T-helper 2 cell treated with Interferon-gamma antibody and Interleukin-4, amounts not matched to agents 5 μg/mL and 100 μg/mL, for 36 hours (primary cell): ENCODE measurements around the gene SLC30A1.
"Not testable (repeated sequence)": the region's sequence is repeated elsewhere in the genome, so short reads cannot be mapped to it uniquely, and the experiment has no call there.

Experiments used
- DNase-seq: peaks from one replicate; pipeline ENCODE4 v3.0.0; 2021; ENCODE audit warnings: low spot score
- H3K27ac Mint-ChIP-seq: one replicate; pipeline ENCODE4 v1.8.0; 2021; ENCODE audit warnings: mild to moderate bottlenecking, mixed read lengths
- H3K27me3 Mint-ChIP-seq: one replicate; pipeline ENCODE4 v1.8.0; 2021; ENCODE audit warnings: low read depth, mixed read lengths
- H3K36me3 Mint-ChIP-seq: one replicate; pipeline ENCODE4 v1.8.0; 2021; ENCODE audit warnings: low read depth, mixed read lengths
- H3K4me1 Mint-ChIP-seq: one replicate; pipeline ENCODE4 v1.8.0; 2021; ENCODE audit warnings: low read depth, mixed read lengths
- H3K4me3 Mint-ChIP-seq: one replicate; pipeline ENCODE4 v1.8.0; 2022; ENCODE audit warnings: mild to moderate bottlenecking, moderate library complexity, mixed read lengths
- H3K9me3 Mint-ChIP-seq: one replicate; pipeline ENCODE4 v1.8.0; 2021; ENCODE audit warnings: mixed read lengths

SLC30A1 gene

DNA sequence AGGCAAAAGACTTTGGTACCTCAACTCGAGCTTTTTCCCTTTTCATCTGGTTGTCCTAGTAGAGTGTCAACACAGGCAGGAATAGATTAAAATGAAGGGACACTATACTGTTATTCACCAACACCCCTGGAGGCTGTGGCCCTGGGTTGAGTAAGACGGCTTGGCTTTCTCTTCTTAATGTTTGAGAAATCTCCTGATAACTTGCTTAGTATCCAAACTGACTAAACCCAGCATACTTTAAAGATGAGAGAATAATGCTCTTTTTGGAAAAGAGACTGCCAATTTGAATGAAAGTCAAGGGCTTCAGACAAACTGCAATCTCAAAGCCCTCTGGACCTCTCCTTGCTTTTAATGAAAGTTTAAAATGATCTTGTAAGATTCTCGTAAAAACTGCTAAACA lies 2.6 kb upstream of the SLC30A1 start:
- H3K9me3 Mint-ChIP-seq: no peaks in the 10 kb centered on the region
- H3K4me1 Mint-ChIP-seq: peaks cover 27% of the 10 kb centered on the region
- peak overlapping the region; percentile 62 for H3K27ac Mint-ChIP-seq
- H3K27me3 Mint-ChIP-seq: no peaks in the 10 kb centered on the region
- no peak overlapping the region for H3K4me3 Mint-ChIP-seq
- H3K36me3 Mint-ChIP-seq: peaks cover 9% of the 10 kb centered on the region
- DNase-seq: no peak

DNA sequence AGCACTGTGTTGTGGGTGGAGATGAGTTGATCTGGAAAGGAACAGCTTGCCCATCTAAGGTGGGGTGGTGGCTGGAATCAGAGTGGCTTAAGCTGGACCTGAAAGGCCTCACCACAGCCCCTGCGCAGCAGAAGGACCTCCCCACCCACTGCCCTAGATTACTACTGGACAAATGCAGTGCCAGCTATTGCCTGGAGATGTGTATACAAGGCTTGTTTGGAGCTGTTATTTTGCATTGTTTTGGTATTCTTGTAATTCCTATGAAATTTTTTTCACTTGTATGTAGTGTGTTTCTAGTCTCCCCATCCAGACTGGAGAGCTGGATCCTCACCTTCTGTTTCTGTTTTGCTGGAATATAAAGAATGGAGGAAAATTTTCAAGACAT lies 1.3 kb upstream of the SLC30A1 start:
- H3K4me3 Mint-ChIP-seq: peak overlapping the region; percentile 82
- H3K27me3 Mint-ChIP-seq: no peaks in the 10 kb centered on the region
- H3K27ac Mint-ChIP-seq: peak overlapping the region; percentile 62
- peaks cover 18% of the 10 kb centered on the region for H3K36me3 Mint-ChIP-seq
- DNase-seq: no peak
- peaks cover 36% of the 10 kb centered on the region for H3K4me1 Mint-ChIP-seq
- H3K9me3 Mint-ChIP-seq: no peaks in the 10 kb centered on the region

DNA sequence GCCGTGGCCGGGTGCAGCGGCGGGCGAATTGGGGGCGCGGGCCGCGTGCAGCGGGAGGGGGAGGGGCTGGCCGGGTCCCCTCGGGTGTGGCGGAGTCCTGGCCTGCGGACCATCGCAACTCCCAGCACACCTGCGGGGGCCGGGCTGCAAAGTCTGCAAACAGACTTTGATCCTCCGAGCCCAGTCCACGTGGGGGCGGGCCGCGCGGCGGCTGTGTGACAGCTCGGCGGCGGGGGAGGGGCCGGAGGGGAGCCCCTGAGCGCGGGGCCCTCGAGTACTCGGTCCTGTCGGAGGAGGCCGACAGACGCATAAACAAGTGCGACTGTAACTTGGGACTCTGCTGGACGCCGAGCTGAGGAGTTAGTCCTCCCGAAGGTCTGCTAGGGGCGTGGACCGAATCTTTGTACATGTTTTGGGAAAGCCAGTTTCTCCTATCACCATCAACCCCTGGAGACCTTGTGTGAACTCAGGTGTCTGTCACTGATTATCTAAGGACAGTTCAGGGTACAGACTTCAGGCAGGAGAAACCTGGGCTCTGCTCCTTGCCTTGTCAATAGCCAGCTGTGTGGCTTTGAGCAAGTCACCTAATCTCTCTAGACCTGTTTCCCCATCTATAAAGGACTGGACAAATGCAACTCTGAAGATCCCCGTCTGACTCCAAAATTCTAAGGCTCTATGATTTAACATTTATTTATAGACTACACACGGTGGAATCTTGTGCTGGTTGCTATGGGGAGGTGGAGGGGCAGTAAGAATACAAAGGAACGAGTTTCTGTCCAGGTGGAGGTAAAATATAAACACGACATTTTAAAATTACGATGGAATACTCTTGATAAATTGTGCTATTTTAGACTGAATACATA lies 710 bp upstream of the SLC30A1 start:
- H3K27ac Mint-ChIP-seq: peak overlapping the region; percentile 62
- no peaks in the 10 kb centered on the region for H3K9me3 Mint-ChIP-seq
- H3K4me1 Mint-ChIP-seq: peaks cover 37% of the 10 kb centered on the region
- peaks cover 22% of the 10 kb centered on the region for H3K36me3 Mint-ChIP-seq
- no peaks in the 10 kb centered on the region for H3K27me3 Mint-ChIP-seq
- peak overlapping the region; percentile 82 for H3K4me3 Mint-ChIP-seq
- DNase-seq: no peak

DNA sequence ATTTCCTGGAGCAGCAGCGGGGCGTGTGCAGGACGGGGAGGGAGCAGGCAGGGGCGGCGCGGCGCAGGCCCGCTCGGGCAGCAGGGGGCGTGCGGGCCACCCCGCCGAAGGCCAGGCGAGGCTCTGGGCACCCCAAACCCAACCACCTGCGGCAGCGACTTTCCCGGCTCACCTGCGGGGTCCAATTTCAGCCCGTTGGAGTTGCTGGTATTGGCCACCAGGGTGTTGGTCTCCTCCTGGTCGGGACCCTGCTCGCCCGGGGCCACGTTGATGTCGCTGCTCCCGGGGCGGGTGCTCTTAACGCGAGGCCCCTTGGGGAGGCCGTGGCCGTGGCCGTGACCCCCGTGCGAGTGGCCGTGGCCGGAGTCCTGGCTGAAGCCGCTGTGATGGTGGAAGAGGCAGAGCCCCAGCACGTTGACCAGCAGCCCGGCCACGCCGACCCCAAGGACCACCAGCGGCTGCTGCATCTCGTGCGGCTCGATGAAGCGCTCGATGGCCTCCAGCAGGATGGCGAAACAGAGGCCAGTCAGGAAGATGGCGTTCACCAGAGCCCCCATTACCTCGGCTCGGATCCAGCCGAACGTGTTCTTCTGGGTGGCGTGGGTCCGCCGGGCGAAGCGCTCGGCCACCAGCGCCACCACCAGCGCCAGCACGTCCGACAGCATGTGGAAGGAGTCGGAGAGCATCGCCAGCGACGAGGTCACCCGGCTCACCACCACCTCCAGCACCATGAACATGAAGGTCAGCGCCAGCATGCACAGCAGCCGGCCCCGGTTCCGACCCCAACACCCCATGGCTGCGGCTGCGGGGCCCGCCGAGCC lies 932 bp downstream of the SLC30A1 start:
- Mint-ChIP-seq H3K9me3 (no peaks in the 10 kb centered on the region), H3K36me3 (peaks cover 34% of the 10 kb centered on the region), H3K4me3 (peak overlapping the region; percentile 92), H3K27me3 (no peaks in the 10 kb centered on the region), H3K4me1 (peaks cover 38% of the 10 kb centered on the region), H3K27ac (peak overlapping the region; percentile 82)
- DNase-seq: peak; percentile 70

DNA sequence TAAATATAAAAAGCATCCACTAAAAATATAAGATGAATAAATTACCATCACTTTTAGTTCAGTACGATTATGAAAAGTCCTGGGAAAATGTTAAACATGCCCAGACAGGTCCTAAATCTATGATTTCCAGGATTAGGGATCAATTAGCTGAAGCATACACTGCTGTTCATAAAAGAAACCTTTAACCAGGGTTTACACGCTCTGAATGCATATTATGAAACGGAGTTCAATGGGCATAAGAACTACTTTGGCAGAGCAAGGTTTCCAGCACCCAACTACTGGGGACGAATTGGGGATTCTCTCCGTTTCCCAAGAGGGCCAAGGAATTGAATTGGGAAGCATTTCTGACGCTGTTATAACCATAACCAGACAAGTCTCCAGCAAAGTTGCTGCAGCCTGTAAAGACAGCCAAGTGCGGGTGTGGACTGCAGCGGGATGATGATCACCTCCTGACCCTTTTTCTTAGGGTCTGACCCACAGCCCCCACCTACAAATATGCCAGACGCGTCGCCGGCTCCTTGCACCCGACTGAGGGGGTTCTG lies 1.6 kb downstream of the SLC30A1 start:
- Mint-ChIP-seq H3K27ac (peak overlapping the region; percentile 60), H3K4me3 (peak overlapping the region; percentile 92), H3K4me1 (peaks cover 37% of the 10 kb centered on the region), H3K27me3 (no peaks in the 10 kb centered on the region), H3K9me3 (no peaks in the 10 kb centered on the region), H3K36me3 (peaks cover 34% of the 10 kb centered on the region)
- no peak for DNase-seq

- Mint-ChIP-seq H3K27ac (no peak overlapping the region), H3K27me3 (no peaks in the 10 kb centered on the region), H3K4me1 (peaks cover 32% of the 10 kb centered on the region), H3K36me3 (peaks cover 36% of the 10 kb centered on the region), H3K9me3 (no peaks in the 10 kb centered on the region), H3K4me3 (peak overlapping the region; percentile 92)
- no peak for DNase-seq
These were observed 2.2 kb downstream of the SLC30A1 start for GRCh38 chr1:211576717-211577116.

- DNase-seq: no peak
- Mint-ChIP-seq H3K27me3 (no peaks in the 10 kb centered on the region), H3K27ac (no peak overlapping the region), H3K36me3 (peaks cover 38% of the 10 kb centered on the region), H3K9me3 (no peaks in the 10 kb centered on the region), H3K4me3 (no peak overlapping the region), H3K4me1 (peaks cover 27% of the 10 kb centered on the region)
These were observed 4.3 kb downstream of the SLC30A1 start for GRCh38 chr1:211574705-211575104.

DNA sequence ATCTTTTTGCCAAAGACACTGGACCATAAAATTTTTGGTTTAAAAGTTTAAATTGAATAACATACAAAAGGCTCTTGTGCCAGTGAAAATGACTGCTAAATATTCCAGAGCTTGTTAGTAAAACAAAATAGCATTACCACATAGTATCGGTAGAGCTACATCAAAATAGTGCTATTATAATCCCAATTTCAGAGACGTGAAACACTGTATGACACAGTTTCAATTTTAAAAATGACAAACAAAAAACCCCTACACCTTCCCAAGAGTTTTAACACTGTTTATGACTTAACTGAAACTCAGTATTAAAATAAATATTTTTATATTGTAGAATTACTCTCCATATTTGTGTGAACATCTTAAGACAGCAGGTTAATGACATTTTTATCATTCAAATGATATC lies 7.0 kb downstream of the SLC30A1 start:
- Mint-ChIP-seq H3K27me3 (peaks cover 2% of the 10 kb centered on the region), H3K4me1 (peaks cover 26% of the 10 kb centered on the region), H3K9me3 (no peaks in the 10 kb centered on the region), H3K4me3 (no peak overlapping the region), H3K27ac (no peak overlapping the region), H3K36me3 (peaks cover 32% of the 10 kb centered on the region)
- DNase-seq: no peak

- H3K9me3 Mint-ChIP-seq, DNase-seq, H3K27ac Mint-ChIP-seq, H3K4me3 Mint-ChIP-seq, H3K27me3 Mint-ChIP-seq: not testable (repeated sequence)
- Mint-ChIP-seq H3K4me1 (peaks cover 23% of the 10 kb centered on the region), H3K36me3 (peaks cover 21% of the 10 kb centered on the region)
These were observed 8.6 kb downstream of the SLC30A1 start for GRCh38 chr1:211570378-211570777.

DNA sequence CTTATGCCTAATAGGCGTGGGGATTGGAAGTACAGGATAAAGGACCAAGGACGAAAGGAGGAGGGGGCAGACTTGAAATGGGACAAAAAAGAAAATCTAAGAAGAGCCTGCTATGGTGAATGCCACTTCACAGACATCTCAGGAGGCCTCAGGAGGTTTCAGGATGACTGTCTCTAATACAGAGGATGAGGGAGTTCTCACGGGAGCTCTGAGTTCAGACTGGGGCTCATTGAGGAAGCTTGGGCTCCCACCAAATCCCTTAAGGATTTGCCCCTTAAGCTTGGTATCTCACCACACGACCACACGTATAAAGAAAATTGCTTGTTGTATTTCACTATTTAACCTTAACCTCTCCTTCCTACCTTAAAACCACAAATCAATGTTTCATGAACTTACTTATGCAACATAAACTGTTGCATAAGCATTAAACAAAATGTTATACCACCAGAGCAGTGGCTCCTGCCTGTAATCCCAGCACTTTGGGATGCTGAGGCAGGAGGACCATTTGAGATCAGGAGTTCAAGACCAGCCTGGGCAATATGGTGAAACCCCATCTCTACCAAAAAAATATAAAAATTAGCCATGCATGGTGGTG lies 12.4 kb downstream of the SLC30A1 start:
- Mint-ChIP-seq H3K27me3 (peaks cover 9% of the 10 kb centered on the region), H3K27ac (no peak overlapping the region), H3K36me3 (peaks cover 2% of the 10 kb centered on the region), H3K9me3 (no peaks in the 10 kb centered on the region), H3K4me3 (no peak overlapping the region), H3K4me1 (peaks cover 19% of the 10 kb centered on the region)
- no peak for DNase-seq

DNA sequence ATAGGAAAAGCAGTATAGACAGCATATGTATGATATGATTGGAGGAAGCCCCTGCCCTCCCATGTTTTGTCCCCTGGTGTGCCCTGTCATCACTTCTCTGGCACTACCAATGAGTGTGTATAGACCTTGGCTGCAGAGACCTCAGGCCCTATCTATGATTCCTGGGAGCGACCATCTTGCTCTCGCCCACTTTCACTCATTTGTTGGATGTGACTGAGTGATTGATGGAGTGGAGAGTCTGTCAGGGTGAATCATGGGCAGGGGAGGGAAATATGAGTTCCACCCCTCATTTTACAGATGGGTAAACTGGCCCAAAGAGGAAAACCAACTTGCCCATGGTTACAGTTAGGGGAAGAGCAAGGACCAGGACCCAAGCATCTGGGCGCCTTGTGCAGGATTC lies 14.9 kb downstream of the SLC30A1 start:
- DNase-seq: no peak
- no peaks in the 10 kb centered on the region for H3K36me3 Mint-ChIP-seq
- peaks cover 9% of the 10 kb centered on the region for H3K27me3 Mint-ChIP-seq
- no peaks in the 10 kb centered on the region for H3K9me3 Mint-ChIP-seq
- H3K27ac Mint-ChIP-seq: no peak overlapping the region
- peaks cover 12% of the 10 kb centered on the region for H3K4me1 Mint-ChIP-seq
- no peak overlapping the region for H3K4me3 Mint-ChIP-seq

GRCh38 chr1:211559222-211560010 lies 19.5 kb downstream of the SLC30A1 start:
- no peak overlapping the region for H3K27ac Mint-ChIP-seq
- H3K4me3 Mint-ChIP-seq: no peak overlapping the region
- DNase-seq: no peak
- no peaks in the 10 kb centered on the region for H3K36me3 Mint-ChIP-seq
- H3K27me3 Mint-ChIP-seq: peaks cover 5% of the 10 kb centered on the region
- H3K9me3 Mint-ChIP-seq: no peaks in the 10 kb centered on the region
- peaks cover 5% of the 10 kb centered on the region for H3K4me1 Mint-ChIP-seq

- no peaks in the 10 kb centered on the region for H3K9me3 Mint-ChIP-seq
- no peaks in the 10 kb centered on the region for H3K36me3 Mint-ChIP-seq
- no peak for DNase-seq
- no peak overlapping the region for H3K4me3 Mint-ChIP-seq
- H3K27me3 Mint-ChIP-seq: peaks cover 12% of the 10 kb centered on the region
- no peak overlapping the region for H3K27ac Mint-ChIP-seq
- peaks cover 11% of the 10 kb centered on the region for H3K4me1 Mint-ChIP-seq
These were observed 20.9 kb downstream of the SLC30A1 start for GRCh38 chr1:211557894-211558625.
